OCI-LY7 (cell line): ENCODE data around the gene LRRC8E.

Experiments used
- CTCF ChIP-seq: fragments of 200-600 bp; sonication (generic); conservative IDR thresholded peaks from 2 replicates; pipeline ENCODE4 v1.5.1; 2014; ENCODE audit warnings: mild to moderate bottlenecking, antibody characterized with exemption, low read length, moderate library complexity, mixed read lengths
- EZH2phosphoT487 ChIP-seq: fragments of 200-600 bp; sonication (generic); IDR thresholded peaks from 2 replicates; pipeline ENCODE4 v1.6.1; 2018; ENCODE audit warnings: low read depth, borderline replicate concordance, mild to moderate bottlenecking, mixed run types, antibody characterized with exemption, low read length, moderate library complexity, mixed read lengths

GRCh38 chr19:7913652-7914051, 25.3 kb downstream of the LRRC8E start:
- TF ChIP-seq CTCF, result no peak
- no peak for TF ChIP-seq EZH2phosphoT487
